Neuron (in vitro differentiated cells): ENCODE measurements around the gene SELENOM.
"Not testable (repeated sequence)": the region's sequence is repeated elsewhere in the genome, so short reads cannot be mapped to it uniquely, and the experiment has no call there.

Experiments
- H2AFZ ChIP-seq: one replicate; pipeline ENCODE4 v1.6.1; 2013; ENCODE audit warnings: low read depth, mild to moderate bottlenecking, inconsistent platforms, low read length, moderate library complexity
- H3K27me3 ChIP-seq: one replicate; pipeline ENCODE4 v1.6.1; 2013; ENCODE audit warnings: low read length; ENCODE audit not compliant: insufficient read depth
- H3K36me3 ChIP-seq: one replicate; pipeline ENCODE4 v1.6.1; 2013; ENCODE audit warnings: low read length; ENCODE audit not compliant: insufficient read depth
- H3K4me1 ChIP-seq: one replicate; pipeline ENCODE4 v1.6.1; 2013; ENCODE audit warnings: low read length; ENCODE audit not compliant: insufficient read depth
- H3K4me3 ChIP-seq: 2 replicates; pipeline ENCODE4 v1.5.1; 2013; ENCODE audit warnings: mild to moderate bottlenecking, low read length, moderate library complexity
- H3K9me3 ChIP-seq: one replicate; pipeline ENCODE4 v1.6.1; 2013; ENCODE audit warnings: low read length

SELENOM gene

GRCh38 chr22:31080848-31081649 is 26.3 kb downstream of the SELENOM start, which contains the start of gene SMTN:
Gene SMTN (plus strand): TSS chr22:31081318. CDS start chr22:31083259, 1,941 bp downstream.
- Histone ChIP-seq H3K36me3 (no peaks in the 10 kb centered on the region), H3K27me3 (no peaks in the 10 kb centered on the region), H2AFZ (peak within 1 kb of the TSS; percentile 95), H3K4me1 (peaks cover 12% of the 10 kb centered on the region), H3K4me3 (peak within 1 kb of the TSS; percentile 79), H3K9me3 (no peaks in the 10 kb centered on the region)

GRCh38 chr22:31080164-31080847 is 27.1 kb downstream of the SELENOM start:
- Histone ChIP-seq H3K9me3 (no peaks in the 10 kb centered on the region), H3K36me3 (no peaks in the 10 kb centered on the region), H3K4me1 (peaks cover 12% of the 10 kb centered on the region), H3K4me3 (peak overlapping the region; percentile 79), H2AFZ (peak overlapping the region; percentile 95), H3K27me3 (no peaks in the 10 kb centered on the region)

- Histone ChIP-seq H3K27me3 (no peaks in the 10 kb centered on the region), H3K36me3 (no peaks in the 10 kb centered on the region), H3K4me1 (peaks cover 12% of the 10 kb centered on the region), H3K4me3 (no peak overlapping the region), H2AFZ (no peak overlapping the region), H3K9me3 (no peaks in the 10 kb centered on the region)
Observed at GRCh38 chr22:31079095-31079642, 28.2 kb downstream of the SELENOM start.

GRCh38 chr22:31078389-31078788 is 29.0 kb downstream of the SELENOM start:
- not testable (repeated sequence) for H3K36me3 ChIP-seq, H2AFZ ChIP-seq, H3K4me3 ChIP-seq, H3K9me3 ChIP-seq, H3K27me3 ChIP-seq
- H3K4me1 ChIP-seq = peaks cover 12% of the 10 kb centered on the region

- no peaks in the 10 kb centered on the region for H3K36me3 ChIP-seq
- H3K4me3 ChIP-seq = no peak overlapping the region
- H2AFZ ChIP-seq = no peak overlapping the region
- H3K4me1 ChIP-seq = peaks cover 12% of the 10 kb centered on the region
- H3K9me3 ChIP-seq = no peaks in the 10 kb centered on the region
- no peaks in the 10 kb centered on the region for H3K27me3 ChIP-seq
Observed at GRCh38 chr22:31077681-31078080, 29.7 kb downstream of the SELENOM start.

- Histone ChIP-seq H3K4me1 (peaks cover 5% of the 10 kb centered on the region), H3K4me3 (no peak overlapping the region), H3K9me3 (no peaks in the 10 kb centered on the region), H3K36me3 (no peaks in the 10 kb centered on the region), H3K27me3 (no peaks in the 10 kb centered on the region), H2AFZ (no peak overlapping the region)
Observed at GRCh38 chr22:31075961-31076360, 31.4 kb downstream of the SELENOM start.

- H3K4me1 ChIP-seq, H3K36me3 ChIP-seq, H3K4me3 ChIP-seq, H3K27me3 ChIP-seq, H3K9me3 ChIP-seq, H2AFZ ChIP-seq: not testable (repeated sequence)
Observed at GRCh38 chr22:31073545-31074145, 33.7 kb downstream of the SELENOM start.

- not testable (repeated sequence) for H3K4me1 ChIP-seq, H3K27me3 ChIP-seq, H2AFZ ChIP-seq
Observed at GRCh38 chr22:31073125-31073524, 34.2 kb downstream of the SELENOM start.

GRCh38 chr22:31069691-31070314 is 37.6 kb downstream of the SELENOM start:
- H3K4me1 ChIP-seq, H3K36me3 ChIP-seq, H2AFZ ChIP-seq, H3K9me3 ChIP-seq, H3K27me3 ChIP-seq, H3K4me3 ChIP-seq: not testable (repeated sequence)

More at GRCh38 chr22:31073125-31073524, 34.2 kb downstream of the SELENOM start:
- not testable (repeated sequence) for H3K4me3 ChIP-seq, H3K36me3 ChIP-seq, H3K9me3 ChIP-seq

GRCh38 chr22:31068970-31069369 is 38.4 kb downstream of the SELENOM start:
- Histone ChIP-seq H2AFZ (no peak overlapping the region), H3K27me3 (no peaks in the 10 kb centered on the region), H3K4me3 (no peak overlapping the region), H3K36me3 (no peaks in the 10 kb centered on the region), H3K9me3 (no peaks in the 10 kb centered on the region), H3K4me1 (no peaks in the 10 kb centered on the region)

- H3K4me3 ChIP-seq = peak overlapping the region; percentile 25
- H3K9me3 ChIP-seq = no peaks in the 10 kb centered on the region
Observed at GRCh38 chr22:31064369-31064768, 43.0 kb downstream of the SELENOM start.

GRCh38 chr22:31062566-31063230 is 44.7 kb downstream of the SELENOM start:
- no peak overlapping the region for H2AFZ ChIP-seq
- H3K9me3 ChIP-seq = no peaks in the 10 kb centered on the region
- no peak overlapping the region for H3K4me3 ChIP-seq
- H3K27me3 ChIP-seq = no peaks in the 10 kb centered on the region
- no peaks in the 10 kb centered on the region for H3K4me1 ChIP-seq
- no peaks in the 10 kb centered on the region for H3K36me3 ChIP-seq

More at GRCh38 chr22:31064369-31064768, 43.0 kb downstream of the SELENOM start:
- H2AFZ ChIP-seq = peak overlapping the region; percentile 20
- no peaks in the 10 kb centered on the region for H3K4me1 ChIP-seq
- H3K27me3 ChIP-seq = no peaks in the 10 kb centered on the region
- no peaks in the 10 kb centered on the region for H3K36me3 ChIP-seq
